ENCODE data around the gene HSD17B12. TPM values are rescaled to one million over a fixed set of nuclear protein-coding genes. Genes with fewer than 3 reads are reported as not detected.

Gene HSD17B12
- total RNA-seq, 4 donors from 2014 or later: 27.9 to 161 (median 99.8) TPM

GRCh38 chr11:43693069-43693468 lies 12.5 kb downstream of the HSD17B12 start:
- H3K27ac ChIP-seq: no peak overlapping the region
- no peak for DNase-seq
- H3K9me3 ChIP-seq: no peaks in the 10 kb centered on the region
- no peaks in the 10 kb centered on the region for H3K27me3 ChIP-seq
- intact Hi-C loops (cut with DNase I; ENCODE audit: low total_unique reads): no loop called here
- H3K4me1 ChIP-seq: no peaks in the 10 kb centered on the region
- no peaks in the 10 kb centered on the region for H3K36me3 ChIP-seq
- no peak for TF ChIP-seq POLR2A (IDR thresholded peaks at IDR 0.05)
- TF ChIP-seq, protein P1, sequence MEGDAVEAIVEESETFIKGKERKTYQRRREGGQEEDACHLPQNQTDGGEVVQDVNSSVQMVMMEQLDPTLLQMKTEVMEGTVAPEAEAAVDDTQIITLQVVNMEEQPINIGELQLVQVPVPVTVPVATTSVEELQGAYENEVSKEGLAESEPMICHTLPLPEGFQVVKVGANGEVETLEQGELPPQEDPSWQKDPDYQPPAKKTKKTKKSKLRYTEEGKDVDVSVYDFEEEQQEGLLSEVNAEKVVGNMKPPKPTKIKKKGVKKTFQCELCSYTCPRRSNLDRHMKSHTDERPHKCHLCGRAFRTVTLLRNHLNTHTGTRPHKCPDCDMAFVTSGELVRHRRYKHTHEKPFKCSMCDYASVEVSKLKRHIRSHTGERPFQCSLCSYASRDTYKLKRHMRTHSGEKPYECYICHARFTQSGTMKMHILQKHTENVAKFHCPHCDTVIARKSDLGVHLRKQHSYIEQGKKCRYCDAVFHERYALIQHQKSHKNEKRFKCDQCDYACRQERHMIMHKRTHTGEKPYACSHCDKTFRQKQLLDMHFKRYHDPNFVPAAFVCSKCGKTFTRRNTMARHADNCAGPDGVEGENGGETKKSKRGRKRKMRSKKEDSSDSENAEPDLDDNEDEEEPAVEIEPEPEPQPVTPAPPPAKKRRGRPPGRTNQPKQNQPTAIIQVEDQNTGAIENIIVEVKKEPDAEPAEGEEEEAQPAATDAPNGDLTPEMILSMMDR (IDR thresholded peaks at IDR 0.05): no peak
- no peak overlapping the region for H3K4me3 ChIP-seq

GRCh38 chr11:43693731-43694130 lies 13.2 kb downstream of the HSD17B12 start:
- TF ChIP-seq, protein P1 (IDR thresholded peaks at IDR 0.05): no peak
- TF ChIP-seq POLR2A (IDR thresholded peaks at IDR 0.05): no peak
- H3K36me3 ChIP-seq: no peaks in the 10 kb centered on the region
- H3K4me1 ChIP-seq: no peaks in the 10 kb centered on the region
- no peaks in the 10 kb centered on the region for H3K9me3 ChIP-seq
- no peak for DNase-seq
- no peaks in the 10 kb centered on the region for H3K27me3 ChIP-seq
- intact Hi-C loops (cut with DNase I; ENCODE audit: low total_unique reads): no loop called here
- no peak overlapping the region for H3K4me3 ChIP-seq
- no peak overlapping the region for H3K27ac ChIP-seq

DNA sequence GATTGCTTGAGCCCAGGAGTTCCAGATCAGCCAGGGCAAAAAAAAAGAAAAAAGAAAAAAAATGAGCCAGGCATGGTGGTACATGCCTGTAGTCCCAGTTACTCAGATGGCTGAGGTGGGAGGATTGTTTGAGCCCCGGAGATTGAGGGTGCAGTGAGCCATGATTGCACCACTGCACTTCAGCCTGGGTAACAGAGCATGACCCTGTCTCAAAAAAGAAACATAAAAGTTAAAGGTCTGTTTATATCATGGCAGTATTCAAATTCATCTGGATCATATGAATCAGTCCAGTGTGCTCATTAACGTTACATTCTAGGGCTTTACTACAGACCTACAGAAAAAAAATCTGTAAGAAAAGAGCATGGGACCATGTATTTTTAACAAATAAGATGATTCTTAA lies 13.9 kb downstream of the HSD17B12 start:
- intact Hi-C loops (cut with DNase I; ENCODE audit: low total_unique reads): no loop called here
- Histone ChIP-seq H3K27ac (no peak overlapping the region), H3K36me3 (no peaks in the 10 kb centered on the region), H3K9me3 (no peaks in the 10 kb centered on the region), H3K27me3 (no peaks in the 10 kb centered on the region), H3K4me1 (no peaks in the 10 kb centered on the region), H3K4me3 (no peak overlapping the region)
- no peak for DNase-seq
- TF ChIP-seq, protein P1 (IDR thresholded peaks at IDR 0.05): no peak
- TF ChIP-seq POLR2A (IDR thresholded peaks at IDR 0.05): no peak

GRCh38 chr11:43697679-43698078 lies 17.1 kb downstream of the HSD17B12 start:
- intact Hi-C loops (cut with DNase I; ENCODE audit: low total_unique reads): no loop called here
- Histone ChIP-seq H3K27me3 (no peaks in the 10 kb centered on the region), H3K9me3 (peaks cover 0 to 12% of the 10 kb centered on the region in 2 donors), H3K4me3 (no peak overlapping the region), H3K36me3 (no peaks in the 10 kb centered on the region), H3K4me1 (no peaks in the 10 kb centered on the region), H3K27ac (no peak overlapping the region)
- TF ChIP-seq, protein P1 (IDR thresholded peaks at IDR 0.05): no peak
- no peak for TF ChIP-seq POLR2A (IDR thresholded peaks at IDR 0.05)
- DNase-seq: no peak

- Histone ChIP-seq H3K36me3 (no peaks in the 10 kb centered on the region), H3K27me3 (no peaks in the 10 kb centered on the region), H3K27ac (no peak overlapping the region), H3K4me1 (no peaks in the 10 kb centered on the region), H3K4me3 (no peak overlapping the region), H3K9me3 (peaks cover 0 to 12% of the 10 kb centered on the region in 2 donors)
- TF ChIP-seq, protein P1 (IDR thresholded peaks at IDR 0.05): no peak
- TF ChIP-seq POLR2A (IDR thresholded peaks at IDR 0.05): no peak
- intact Hi-C loops (cut with DNase I; ENCODE audit: low total_unique reads): no loop called here
- no peak for DNase-seq
Measured at GRCh38 chr11:43699870-43700269, 19.3 kb downstream of the HSD17B12 start.
